ENCODE results near the gene SERPINB6. TPM values are rescaled to one million over a fixed set of nuclear protein-coding genes. Genes with fewer than 3 reads are reported as not detected.
"Not testable (repeated sequence)": the region's sequence is repeated elsewhere in the genome, so short reads cannot be mapped to it uniquely, and the experiment has no call there.

SERPINB6 gene
- 107 and 115 TPM in 2 replicates for total RNA-seq (2014; rRNA removed; shearing (Covaris generic))

DNA sequence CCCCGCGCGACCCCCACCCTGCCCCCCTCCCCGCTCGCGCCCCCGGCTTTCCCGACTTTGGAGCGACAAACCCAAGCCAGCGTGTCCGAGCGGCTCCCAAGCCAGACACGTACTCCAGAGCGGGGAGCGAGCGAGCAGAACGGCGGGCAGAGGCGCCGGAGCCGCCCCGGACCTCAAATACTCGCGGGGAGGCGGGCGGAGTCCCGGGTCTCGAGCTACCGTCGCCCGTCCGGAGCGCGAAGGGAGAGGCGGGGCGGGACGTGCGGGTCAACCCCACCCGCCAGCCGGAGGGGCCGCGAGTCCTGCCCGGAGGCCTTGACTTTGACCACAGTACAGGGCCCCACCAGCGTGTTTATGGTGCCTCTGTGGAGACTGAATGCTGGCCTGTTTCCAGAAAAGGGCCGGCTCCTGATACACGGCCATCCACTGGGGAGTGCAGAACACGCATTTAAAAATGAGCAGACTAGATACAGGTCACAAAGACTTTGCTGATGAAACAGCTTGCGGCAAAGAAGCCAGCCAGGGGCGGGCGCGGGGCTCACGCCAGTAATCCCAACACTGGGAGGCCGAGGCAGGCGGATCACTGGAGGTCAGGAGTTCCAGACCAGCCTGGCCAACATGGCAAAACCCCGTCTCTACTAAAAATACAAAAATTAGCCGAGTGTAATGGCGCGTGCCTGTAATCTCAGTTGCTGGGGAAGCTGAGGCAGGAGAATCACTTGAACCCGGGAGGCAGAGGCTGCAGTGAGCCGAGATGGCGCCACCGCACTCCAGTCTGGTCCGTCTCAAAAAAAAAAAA is at the start of gene SERPINB6:
SERPINB6 (minus strand) TSS at position 148 of the 799 bp plus-strand sequence. CDS start 12,235 bp downstream, outside the sequence.
- DNase-seq (ENCODE audit: low spot score): no peak

DNA sequence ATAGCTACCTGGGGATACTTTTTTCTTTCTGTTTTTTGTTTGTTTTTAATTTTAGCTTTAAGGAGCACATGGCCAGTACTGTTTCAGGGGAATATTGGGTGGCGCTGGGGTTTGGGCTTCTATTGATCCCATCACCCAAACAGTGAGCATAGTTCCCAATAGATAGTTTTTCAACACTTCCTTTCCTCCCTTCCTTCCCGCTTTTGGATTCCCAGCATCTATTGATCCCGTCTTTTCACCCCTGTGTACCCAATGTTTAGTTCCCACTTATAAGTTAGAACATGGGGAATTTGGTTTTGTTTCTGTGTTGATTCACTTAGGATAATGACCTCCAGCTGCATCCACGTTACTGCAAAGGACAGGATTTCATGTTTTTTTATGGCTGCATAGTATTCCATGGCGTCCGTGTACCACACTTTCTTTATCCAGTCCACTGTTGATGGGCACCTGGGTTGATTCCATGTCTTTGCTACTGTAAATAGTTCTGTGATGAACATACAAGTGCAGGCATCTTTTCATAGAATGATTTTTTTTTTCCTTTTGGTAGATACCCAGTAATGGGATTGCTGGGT is 48.5 kb upstream of the SERPINB6 start:
- DNase-seq (ENCODE audit: low spot score): no peak

DNA sequence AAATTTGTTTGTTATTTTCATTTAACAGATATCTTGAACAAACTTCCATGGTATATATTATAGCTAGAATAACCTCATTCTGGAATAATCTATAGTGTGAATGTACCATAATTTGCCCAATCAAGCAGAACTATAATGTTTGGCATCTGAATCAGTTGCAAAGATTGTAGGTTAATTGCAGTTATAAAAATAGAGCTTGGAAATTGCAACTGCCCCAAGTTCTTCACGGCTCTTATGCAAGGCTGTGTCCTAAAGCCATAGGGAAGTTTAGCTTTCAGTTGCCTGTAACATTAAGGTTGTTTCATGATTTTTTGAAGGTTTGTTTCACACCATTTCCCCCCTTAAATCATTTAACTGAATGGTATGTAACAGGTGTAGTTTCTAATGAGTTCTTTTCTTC is 47.7 kb upstream of the SERPINB6 start:
- DNase-seq (ENCODE audit: low spot score): no peak

DNA sequence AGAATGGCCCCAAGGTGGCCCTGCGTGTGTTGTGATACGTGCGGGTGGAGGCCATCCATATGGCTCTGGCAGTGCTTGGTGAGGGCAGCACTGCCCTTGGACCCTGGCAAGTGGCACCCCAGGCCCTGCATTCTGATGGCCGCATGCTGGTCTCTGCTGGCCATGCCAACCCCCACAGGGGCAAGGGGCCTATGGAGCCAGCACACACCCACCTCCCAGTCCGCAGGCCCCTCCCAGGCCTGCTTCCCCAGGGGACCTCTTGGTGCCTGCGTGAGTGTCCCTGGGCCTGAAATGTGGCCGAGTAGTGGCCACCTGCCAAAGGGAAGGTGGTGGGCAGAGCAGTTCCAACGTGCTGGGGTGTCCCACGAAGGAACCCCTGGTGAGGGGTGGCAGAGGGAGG is 45.9 kb upstream of the SERPINB6 start:
- no peak for DNase-seq (ENCODE audit: low spot score)

DNA sequence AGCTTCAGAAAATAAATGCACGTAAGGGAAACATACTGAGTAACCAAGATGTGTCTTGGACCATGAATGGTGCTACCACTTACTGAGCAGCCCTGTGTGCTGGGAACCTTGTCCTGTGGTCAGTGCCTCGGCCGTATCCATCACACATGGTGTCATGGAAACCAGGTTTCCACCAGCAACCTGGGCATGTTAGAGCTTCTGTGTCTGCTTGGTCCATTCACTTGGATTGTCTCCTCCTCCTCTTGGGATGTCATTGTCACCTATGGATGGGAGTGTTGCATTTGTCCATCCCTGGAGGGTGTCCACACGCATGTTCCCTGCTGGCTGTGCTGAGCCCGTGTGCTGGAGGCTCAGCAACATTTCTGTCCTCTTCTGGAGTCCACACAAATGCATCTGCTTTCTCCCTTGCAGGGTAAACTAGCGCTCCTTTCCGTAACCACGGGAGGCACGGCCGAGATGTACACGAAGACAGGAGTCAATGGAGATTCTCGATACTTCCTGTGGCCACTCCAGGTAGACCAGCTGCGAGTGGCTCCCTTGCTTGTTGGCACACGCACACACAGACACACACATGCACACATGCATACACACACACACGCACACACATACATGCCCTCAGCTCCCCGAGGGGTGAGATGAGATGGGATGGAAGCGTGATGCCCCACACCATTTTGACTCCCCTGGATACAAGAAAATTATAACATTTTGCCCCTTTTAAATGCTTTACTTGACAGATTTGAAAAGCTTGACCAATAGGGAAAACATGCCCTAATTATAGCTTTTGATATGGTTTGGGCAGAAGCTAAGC is 45.3 kb upstream of the SERPINB6 start:
- no peak for DNase-seq (ENCODE audit: low spot score)

DNA sequence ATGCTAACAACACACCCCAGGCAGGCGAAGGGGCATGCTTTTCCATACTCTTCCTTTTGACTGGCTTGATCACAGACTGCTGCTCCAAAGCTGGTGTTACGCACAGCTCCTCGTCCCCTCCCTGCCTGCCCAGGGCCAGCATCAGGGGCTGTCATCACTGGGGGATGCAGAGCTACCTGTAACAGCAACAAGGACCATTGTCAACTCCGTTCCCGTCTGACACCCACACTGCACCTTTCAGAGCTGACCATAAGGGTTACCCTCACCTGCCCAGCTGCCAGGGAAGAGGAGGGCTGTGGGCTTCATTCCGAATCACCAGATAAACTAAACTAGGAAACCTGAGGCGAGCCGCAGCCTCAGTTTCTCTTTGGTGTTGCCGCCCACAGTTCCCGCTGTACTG is 43.8 kb upstream of the SERPINB6 start:
- no peak for DNase-seq (ENCODE audit: low spot score)

DNA sequence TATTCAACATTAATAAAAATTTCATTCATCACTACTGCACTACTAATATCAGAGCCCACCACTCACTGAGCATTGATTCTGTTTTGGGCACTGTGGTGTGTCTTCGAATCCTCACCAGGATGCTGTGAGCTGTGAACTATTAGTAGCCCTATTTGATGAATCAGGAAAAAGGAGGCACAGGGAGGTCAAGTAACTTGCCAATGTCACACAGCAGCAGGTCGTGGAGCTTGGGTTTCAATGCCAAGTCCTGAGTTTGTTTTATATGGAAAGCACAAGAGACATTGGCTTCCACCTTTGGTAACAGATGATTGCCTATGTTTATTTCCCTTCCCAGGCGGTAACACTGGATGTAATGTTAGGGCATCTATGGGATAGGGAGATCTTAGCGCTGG is 43.3 kb upstream of the SERPINB6 start:
- no peak for DNase-seq (ENCODE audit: low spot score)

DNA sequence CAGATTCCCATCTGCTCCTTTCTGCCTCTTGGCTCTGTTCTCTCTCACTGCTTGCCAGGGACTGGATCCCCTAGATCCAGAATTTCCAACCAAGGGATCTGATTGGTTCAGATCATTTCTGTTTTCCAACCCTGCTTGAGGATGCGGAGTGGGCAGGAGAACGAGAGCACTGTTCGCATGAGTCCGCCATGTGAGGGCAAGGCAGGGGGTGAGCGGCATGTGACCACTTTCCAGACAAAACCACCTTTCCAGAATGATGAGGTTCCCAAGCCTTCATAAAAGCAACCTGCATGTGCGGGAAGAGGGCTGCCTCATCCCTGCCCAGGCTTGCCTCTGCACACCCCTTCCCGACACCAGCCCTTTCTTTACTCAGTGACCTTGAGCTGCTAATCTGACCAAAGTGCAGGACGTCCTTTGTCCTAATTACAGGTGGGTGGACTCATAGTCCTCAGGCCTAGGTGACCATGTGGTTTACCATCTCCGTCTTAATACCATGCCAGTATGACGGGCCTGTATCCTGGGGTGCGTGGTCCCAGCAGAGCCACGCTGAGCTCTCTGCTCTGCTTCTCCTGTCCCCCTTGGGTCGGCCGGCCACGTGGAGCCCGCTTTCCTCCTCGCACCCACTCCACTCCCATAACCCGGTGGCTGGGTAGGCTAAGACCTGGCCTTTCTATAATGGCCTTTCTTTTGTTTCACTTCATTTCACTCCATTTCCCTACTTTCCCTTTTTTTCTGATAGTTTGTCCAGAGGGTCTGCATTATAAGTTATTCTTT is 42.7 kb upstream of the SERPINB6 start:
- DNase-seq (ENCODE audit: low spot score): no peak

DNA sequence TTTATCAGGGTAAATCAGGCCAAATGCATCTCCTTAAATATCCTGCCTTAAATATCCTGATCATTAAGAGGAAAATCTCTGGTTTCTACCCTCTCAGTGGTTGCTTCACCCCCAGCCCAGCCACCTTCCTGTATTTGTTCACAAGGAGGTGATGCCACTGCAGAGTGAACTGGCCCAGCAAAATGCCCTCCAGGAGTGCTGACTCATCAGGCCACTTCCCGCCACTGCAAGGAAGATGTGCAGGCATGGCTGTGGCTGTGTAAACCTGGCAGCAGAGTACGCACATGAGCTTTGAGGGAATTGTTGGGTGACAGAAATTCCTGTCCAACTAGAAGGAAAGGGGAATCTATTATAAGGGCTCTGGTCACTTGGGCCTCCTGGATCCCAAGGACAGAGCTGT is 42.1 kb upstream of the SERPINB6 start:
- DNase-seq (ENCODE audit: low spot score): peak; percentile 74

DNA sequence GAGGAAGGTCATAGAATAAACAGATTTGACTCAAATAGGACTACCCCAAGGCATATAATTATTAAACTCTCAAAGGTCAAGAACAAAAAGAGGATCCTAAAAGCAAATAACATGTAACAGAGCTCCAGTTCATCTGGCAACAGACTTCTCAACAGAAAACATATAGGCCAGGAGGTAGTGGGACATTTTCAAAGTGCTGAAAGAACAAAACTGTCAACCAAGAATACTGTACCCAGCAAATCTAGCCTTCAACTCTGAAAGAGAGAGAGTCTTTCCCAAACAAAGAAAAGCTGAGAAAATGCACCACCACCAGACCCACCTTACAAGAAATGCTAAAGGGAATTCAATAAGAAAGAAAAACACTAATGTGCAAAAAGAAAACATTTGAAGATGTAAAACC is 40.2 kb upstream of the SERPINB6 start:
- no peak for DNase-seq (ENCODE audit: low spot score)

DNA sequence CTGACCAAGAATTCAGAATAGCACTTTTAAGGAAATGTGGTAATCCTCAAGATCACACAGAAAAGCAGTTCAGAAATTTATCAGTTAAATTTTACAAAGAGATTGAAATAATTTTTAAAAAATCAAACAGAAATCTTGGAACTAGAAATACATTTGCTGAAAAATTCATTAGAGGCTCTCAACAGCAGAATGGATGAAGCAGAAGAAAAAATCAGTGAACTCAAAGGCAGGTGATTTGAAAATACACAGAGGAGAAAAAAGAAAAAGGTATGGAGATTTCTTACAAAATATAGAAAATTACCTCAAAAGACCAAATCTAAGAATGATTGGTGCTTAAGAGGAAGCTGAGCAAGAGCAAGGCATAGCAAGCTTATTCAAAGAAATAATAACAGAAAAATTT is 39.8 kb upstream of the SERPINB6 start:
- DNase-seq (ENCODE audit: low spot score): no peak

DNA sequence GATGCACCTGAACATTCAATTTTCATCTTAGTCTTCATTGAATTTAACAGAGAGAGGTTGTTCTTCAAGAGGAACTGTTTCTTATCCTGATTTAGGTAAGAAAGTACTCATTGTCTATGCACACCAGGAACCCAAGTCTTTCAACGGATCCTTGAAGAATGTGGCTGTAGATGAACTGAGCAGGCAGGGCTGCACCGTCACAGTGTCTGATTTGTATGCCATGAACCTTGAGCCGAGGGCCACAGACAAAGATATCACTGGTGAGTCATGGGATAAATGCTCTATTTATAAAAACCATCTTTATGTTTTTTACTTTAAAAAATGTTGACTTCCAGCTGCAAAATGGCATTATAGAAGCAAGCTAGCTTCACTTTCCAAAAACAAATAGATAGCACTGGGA is 38.6 kb upstream of the SERPINB6 start:
- no peak for DNase-seq (ENCODE audit: low spot score)

DNA sequence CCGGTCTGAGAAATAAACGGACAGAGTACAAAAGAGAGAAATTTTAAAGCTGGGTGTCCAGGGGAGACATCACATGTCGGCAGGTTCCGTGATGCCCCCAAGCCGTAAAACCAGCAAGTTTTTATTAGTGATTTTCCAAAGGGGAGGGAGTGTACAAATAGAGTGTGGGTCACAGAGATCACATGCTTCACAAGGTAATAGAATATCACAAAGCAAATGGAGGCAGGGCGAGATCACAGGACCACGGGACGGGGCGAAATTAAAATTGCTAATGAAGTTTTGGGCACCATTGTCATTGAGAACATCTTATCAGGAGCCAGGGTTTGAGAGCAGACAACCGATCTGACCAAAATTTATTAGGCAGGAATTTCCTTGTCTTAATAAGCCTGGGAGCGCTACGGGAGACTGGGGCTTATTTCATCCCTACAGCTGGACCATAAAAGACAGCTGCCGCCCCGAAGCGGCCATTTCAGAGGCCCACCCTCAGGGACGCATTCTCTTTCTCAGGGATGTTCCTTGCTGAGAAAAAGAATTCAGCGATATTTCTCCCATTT is 37.4 kb upstream of the SERPINB6 start:
- DNase-seq (ENCODE audit: low spot score): not testable (repeated sequence)

DNA sequence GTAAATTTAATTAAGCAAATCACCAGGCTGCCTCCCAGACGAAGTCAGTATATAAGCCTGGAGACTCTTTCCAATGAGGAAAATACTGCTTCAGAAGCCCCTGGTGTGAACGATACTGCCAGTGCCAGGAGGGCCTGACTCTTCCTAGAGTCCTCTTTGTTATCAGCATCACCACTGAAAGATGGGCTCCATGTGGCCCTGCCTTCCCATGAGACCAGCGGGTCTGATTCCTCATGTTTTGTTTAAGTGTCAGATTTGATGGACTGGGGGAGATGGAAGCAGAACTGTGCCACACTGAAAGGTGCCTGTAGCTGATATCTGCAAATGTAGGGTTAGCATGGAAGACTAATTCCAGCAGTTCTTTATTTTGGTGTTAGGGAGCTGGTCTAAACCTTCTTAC is 36.2 kb upstream of the SERPINB6 start:
- no peak for DNase-seq (ENCODE audit: low spot score)

DNA sequence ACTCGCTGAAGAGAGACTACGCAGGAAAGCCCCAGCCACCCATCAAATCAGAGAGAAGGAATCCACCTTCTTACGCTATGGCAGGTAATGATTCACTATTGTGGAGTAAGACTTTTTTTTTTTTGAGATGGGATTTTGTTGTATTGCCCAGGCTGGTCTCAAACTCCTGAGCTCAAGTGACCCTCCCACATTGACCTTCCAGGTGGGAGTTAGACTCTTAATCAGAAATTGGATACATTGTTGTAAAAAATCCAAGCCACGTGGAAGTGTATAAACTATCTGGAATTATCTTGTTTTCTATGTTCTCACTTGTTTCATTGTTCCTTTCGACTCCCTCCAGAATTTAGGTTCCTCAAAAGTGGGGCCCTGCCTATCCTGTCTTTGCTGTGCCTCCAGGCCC is 35.1 kb upstream of the SERPINB6 start:
- DNase-seq (ENCODE audit: low spot score): no peak

DNA sequence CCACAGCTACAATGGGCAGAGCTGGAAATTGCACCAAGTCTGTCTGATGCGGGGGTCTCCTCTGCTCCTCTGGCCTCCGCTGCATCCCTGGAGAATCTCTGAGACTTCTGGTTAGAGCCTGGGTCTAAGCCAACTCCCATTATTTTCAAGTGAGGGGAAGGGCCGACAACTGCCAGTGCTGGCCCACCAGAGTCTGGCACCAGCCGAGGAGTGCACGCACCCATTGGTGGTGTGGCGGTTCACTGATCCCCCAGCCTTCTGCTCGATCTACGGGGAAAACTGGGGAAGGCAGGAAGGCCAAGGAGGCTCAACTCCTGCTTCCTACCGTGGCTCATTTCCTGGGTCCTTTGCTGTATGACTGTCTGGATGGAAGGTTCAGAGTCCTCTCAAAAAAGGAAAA is 34.5 kb upstream of the SERPINB6 start:
- no peak for DNase-seq (ENCODE audit: low spot score)

DNA sequence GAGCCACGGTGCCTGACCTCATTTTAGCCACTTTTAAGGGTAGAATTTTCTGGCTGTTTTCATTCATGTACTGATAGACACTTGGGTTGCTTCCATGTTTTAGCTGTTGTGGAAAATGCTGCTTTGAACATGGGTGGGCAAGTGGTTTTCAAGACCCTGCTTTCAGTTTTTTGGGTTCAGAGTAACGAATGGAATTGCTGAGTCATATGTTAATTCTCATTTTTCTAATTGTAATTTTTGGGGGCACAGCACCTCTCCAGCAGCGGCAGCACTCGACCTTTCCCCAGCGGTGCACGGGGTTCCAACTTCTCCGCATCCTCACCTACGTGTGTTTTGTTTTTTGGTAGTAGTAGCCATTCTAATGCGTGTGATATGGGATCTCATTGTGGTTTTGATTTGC is 33.7 kb upstream of the SERPINB6 start:
- DNase-seq (ENCODE audit: low spot score): no peak

DNA sequence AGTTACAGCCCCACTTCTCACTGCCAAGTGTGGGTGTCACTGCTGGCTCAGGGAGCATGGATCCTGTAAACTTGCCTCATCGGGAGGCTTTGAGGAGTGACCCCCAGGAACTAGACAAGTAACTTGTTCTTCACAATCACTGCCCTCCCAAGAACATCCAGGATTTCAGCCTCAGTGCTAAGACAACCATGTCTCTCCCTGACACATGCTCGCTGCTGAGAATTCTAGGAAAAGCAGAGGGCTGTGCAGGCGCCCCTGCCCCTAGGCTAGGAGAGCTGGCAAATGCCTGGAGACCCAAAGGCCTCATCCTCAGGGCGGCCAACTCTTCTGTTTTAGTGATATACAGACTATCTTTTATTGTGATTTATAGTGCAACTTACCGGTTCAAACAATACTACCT is 31.9 kb upstream of the SERPINB6 start:
- DNase-seq (ENCODE audit: low spot score): not testable (repeated sequence)

DNA sequence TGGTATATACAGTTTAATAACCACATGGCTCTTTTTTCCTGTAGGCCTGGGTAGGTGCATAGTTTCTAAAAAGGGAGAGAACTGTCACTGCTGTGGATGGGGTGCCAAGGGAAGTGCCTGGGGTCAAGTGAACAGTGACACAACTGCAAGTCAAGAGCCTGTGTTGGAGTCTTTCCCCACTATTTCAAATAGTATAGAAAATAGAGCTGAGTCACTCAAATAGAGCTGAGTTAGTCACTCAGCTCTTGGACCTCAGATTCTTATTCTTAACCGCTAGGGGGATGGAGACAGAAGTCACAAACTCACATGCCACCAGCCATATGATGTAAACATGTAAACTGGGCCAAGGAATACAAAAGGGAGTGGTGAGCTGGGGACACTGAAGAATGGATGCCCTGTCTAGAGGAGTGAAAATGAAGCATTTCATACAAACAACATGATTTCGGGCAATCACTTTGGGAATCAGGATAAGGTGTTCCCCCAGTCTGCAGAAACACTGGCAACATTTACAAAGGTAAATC is 30.5 kb upstream of the SERPINB6 start:
- peak; percentile 95 for DNase-seq (ENCODE audit: low spot score)

DNA sequence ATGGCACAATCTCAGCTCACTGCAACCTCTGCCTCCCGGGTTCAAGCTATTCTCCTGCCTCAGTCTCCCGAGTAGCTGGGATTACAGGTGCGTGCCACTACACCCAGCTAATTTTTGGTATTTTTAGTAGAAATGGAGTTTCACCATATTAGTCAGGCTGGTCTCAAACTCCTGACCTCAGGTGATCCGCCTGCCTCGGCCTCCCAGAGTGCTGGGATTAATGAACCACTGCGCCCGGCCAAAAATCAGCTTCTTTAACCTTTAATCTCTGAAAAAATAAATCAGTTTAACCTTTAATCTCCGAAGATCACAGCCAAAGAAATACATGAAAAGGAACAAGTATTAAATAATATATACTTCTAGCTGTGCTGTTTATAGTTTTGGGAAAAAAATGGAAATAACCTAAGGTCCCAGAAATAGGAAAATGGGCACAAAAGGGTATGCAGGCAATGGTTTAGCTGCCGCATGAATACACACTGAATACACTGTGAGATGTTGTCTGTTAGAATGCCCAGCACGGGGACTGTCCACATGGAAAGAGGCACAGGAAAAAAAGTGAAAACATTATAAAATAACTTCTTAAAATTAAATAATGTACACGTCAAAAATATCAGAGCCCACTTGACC is 29.9 kb upstream of the SERPINB6 start:
- no peak for DNase-seq (ENCODE audit: low spot score)

All from H4 (cell line).